H1 (cell line): ENCODE results near the gene HTR6. TPM values are rescaled to one million over a fixed set of nuclear protein-coding genes. Genes with fewer than 3 reads are reported as not detected.
A peak's percentile ranks its signal among the peaks of the same experiment; 100 is the strongest.

Source experiments
- CTBP2 ChIP-seq: IDR thresholded peaks from 2 replicates; pipeline ENCODE4 v1.7.0; 2011; ENCODE audit warnings: borderline replicate concordance, mild to moderate bottlenecking, moderate library complexity, mixed read lengths, low read length; ENCODE audit not compliant: insufficient read depth, insufficient read length
- EP300 ChIP-seq, 2 experiments: IDR thresholded peaks; 1 replicate in 1 of 2; 2 replicates in 1 of 2; pipeline ENCODE4 v1.6.1; 2011 to 2012; ENCODE audit warnings: low read depth in 2 of 2, low read length in 2 of 2, mild to moderate bottlenecking in 2 of 2, borderline replicate concordance in 1 of 2, inconsistent platforms in 1 of 2, moderate library complexity in 1 of 2
- SUZ12 ChIP-seq: fragments of 200-600 bp; sonication (generic); IDR thresholded peaks from 2 replicates; pipeline ENCODE4 v1.6.1; 2012; ENCODE audit warnings: mild to moderate bottlenecking, inconsistent platforms, low read length, moderate library complexity, mixed read lengths
- polyA plus RNA-seq, 7 experiments: library from polyadenylated mRNA; depleted of rRNA in 3 of 7; stranded (reverse) in 5 of 7; unstranded in 2 of 7; fragments of >200 nt in 5 of 7; fragments of 200-250 nt in 2 of 7; gene quantifications; 1 replicate in 5 of 7; 2 replicates in 1 of 7; 4 replicates in 1 of 7; pipeline versions ENCODE4 v1.2.1 to v1.2.3, GENCODE V29; 2011 to 2013; ENCODE audit warnings: missing spikeins in 2 of 7, mixed read lengths in 2 of 7
- total RNA-seq: library from RNA; stranded (reverse); fragmentation: NEBNext Ultra II Directional; extraction: Animal tissue kit (Norgen Biotek cat#: 25700); gene quantifications from 2 replicates; pipeline ENCODE4 v1.2.1, GENCODE V29; 2021
- TF ChIP-seq, protein P1 (sequence below): IDR thresholded peaks from 2 replicates; pipeline ENCODE4 v1.6.1; 2012; ENCODE audit warnings: inconsistent platforms

Gene HTR6
- total and polyA plus RNA-seq, 2 of the 8 experiments (the other 6 are each of a cell fraction or from before 2014, with no cell fraction given), result 0.76 to 0.95 TPM

DNA sequence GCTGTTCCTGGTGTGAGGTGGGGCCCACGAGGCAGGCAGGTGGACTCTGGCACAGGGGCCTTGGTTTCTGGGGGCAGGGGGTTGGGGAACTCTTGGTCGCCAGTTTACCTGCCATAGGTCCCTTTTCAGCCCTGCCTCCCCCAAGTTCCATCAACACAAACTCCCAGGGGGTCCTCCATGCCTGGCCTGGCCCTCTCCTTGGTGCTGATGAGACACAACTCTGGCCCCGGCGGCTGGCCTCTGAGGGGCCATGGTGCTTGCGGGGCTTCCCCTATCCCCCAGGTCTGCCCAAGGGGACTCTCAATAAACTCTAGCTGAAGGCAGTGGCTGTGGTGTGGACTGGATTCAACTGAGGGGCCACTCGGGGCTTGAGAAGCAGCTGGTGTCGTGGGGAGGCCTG lies 16.0 kb downstream of the HTR6 start (continued):
- no peak for TF ChIP-seq EP300 (IDR thresholded peaks at IDR 0.05; ENCODE audit: borderline replicate concordance in 1 of 2, low read depth in 2 of 2, low read length in 2 of 2)
- no peak for TF ChIP-seq SUZ12
- TF ChIP-seq, protein P1, sequence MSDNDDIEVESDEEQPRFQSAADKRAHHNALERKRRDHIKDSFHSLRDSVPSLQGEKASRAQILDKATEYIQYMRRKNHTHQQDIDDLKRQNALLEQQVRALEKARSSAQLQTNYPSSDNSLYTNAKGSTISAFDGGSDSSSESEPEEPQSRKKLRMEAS, result peak; percentile 38; the same call in 1 of the 2 replicates
- no peak for TF ChIP-seq CTBP2
